Ovary (tissue), 3 donors: ENCODE data around the gene TNIK.

Experiments
- CTCF ChIP-seq, 3 donors: fragments of 450-650 bp in 2 of 3; fragments of 200-600 bp in 1 of 3; IDR thresholded peaks; one replicate each; pipeline versions ENCODE4 v1.5.1 to v1.8.0; 2016 to 2022; ENCODE audit warnings: antibody characterized with exemption in 3 of 3, mild to moderate bottlenecking in 1 of 3
- EP300 ChIP-seq: sonication (generic); formaldehyde crosslinking; IDR thresholded peaks from one replicate; pipeline ENCODE4 v1.6.1; 2017; ENCODE audit warnings: antibody characterized with exemption
- donor health status: DM: no; HTN: no; CAD: no.

DNA sequence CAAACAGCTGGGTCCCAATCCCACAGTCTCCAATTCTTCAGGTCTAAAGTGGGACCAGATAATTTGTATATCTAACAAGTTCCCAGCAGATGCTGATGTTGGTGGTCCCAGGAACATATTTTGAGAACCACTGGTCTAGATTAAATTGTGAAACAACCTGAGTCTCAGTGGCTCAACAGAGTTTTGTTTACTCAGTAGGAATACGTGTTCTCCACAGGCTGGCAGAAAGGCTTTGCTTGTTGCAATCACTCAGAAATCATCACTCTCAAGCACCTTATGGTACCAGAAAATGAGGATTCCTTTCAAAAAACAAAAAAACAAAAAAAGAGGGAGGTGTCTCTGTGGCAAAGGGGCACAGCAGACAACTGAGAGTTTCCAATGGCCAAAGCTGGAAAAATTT lies 118.0 kb downstream of the TNIK start:
- no peak for TF ChIP-seq CTCF (IDR thresholded peaks at IDR 0.05)
- TF ChIP-seq EP300, result no peak
